Measurements from ENCODE around the gene GRIN2A. TPM values are rescaled to one million over a fixed set of nuclear protein-coding genes. Genes with fewer than 3 reads are reported as not detected.

Gene GRIN2A
- total and polyA plus RNA-seq, 2 experiments from 2014 or later: 0.05 to 1.6 TPM

DNA sequence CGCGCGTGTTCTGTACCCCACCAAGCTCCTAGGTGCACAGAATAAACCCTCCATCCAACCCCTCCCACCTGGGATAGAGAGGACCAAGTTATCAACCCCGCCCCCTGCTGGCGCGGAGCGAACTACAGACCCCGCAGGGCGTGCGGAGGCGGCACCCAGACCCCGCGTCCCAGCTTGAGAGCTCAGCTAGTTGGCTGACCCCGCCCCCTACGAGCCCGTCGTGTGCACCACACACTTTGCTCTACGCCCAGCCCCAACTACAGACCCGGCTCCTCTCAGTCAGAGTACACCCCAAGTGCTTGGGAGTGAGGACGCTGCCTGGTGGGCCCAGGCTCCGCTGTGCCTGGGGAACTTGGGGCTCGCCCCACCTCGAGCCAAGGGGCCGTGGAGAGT, 1.5 kb downstream of the GRIN2A start:
- Histone ChIP-seq H2AFZ (peak overlapping the region; percentile 56), H3K9me2 (replicated peaks; ENCODE audit: insufficient read depth) (no peaks in the 10 kb centered on the region), H3K4me2 (peak overlapping the region; percentile 91), H4K20me1 (ENCODE audit: insufficient read depth, poor library complexity, severe bottlenecking) (no peaks in the 10 kb centered on the region), H3K4me3 (no peak overlapping the region), H3K27ac (no peak overlapping the region), H3K4me1 (ENCODE audit: insufficient read depth) (peaks cover 19% of the 10 kb centered on the region), H3K79me2 (no peaks in the 10 kb centered on the region), H3K9me3 (ENCODE audit: low read depth) (no peaks in the 10 kb centered on the region), H3K36me3 (replicated peaks; ENCODE audit: insufficient read depth, low read depth) (no peaks in the 10 kb centered on the region), H3K27me3 (peaks cover 66% of the 10 kb centered on the region)
- WGBS (ENCODE audit: low lambda C conversion rate, missing lambda C conversion rate): 3% methylated on average over 23 of the region's 24 CpGs
- DNase-seq (ENCODE audit: low spot score): peak; percentile 70
- TF ChIP-seq EZH2 (IDR thresholded peaks at IDR 0.05; ENCODE audit: borderline replicate concordance): no peak
- TF ChIP-seq, protein P1, sequence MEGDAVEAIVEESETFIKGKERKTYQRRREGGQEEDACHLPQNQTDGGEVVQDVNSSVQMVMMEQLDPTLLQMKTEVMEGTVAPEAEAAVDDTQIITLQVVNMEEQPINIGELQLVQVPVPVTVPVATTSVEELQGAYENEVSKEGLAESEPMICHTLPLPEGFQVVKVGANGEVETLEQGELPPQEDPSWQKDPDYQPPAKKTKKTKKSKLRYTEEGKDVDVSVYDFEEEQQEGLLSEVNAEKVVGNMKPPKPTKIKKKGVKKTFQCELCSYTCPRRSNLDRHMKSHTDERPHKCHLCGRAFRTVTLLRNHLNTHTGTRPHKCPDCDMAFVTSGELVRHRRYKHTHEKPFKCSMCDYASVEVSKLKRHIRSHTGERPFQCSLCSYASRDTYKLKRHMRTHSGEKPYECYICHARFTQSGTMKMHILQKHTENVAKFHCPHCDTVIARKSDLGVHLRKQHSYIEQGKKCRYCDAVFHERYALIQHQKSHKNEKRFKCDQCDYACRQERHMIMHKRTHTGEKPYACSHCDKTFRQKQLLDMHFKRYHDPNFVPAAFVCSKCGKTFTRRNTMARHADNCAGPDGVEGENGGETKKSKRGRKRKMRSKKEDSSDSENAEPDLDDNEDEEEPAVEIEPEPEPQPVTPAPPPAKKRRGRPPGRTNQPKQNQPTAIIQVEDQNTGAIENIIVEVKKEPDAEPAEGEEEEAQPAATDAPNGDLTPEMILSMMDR (IDR thresholded peaks at IDR 0.05; ENCODE audit: poor library complexity): peak; percentile 54

DNA sequence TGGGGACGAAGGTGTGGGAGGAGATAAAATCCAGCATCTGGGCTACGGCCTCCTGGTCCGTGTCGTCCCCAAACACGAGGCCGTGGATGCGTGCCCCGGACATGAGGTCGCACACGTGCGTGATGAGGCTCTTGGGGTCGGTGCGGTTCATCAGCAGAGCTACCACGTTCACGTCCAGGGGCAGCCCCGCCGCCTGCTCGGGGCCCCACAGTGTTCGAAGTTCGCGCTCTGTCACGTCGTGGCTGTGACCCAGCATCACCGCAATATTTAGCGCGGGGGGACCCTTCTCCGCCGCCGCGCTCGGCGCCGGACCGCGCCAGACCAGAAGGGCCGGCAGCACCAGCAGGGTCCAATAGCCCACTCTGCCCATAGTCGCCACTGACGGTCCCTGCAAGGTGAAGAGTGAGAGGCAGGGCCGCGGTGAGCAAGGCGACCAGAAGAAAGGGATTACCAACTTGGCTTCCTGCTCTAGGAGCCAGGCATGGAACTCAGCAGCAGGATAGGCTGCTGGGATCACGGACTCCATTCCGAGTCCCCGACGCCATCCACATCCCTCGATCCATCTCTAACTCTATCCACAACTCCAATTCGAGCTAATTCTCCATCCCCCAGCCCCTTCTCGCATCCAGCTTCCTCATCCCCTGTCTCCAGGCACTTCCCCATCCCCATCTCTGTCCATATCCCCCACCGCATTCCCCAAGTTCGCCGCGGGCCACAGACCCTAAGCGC, 2.0 kb downstream of the GRIN2A start:
- TF ChIP-seq EZH2phosphoT487 (IDR thresholded peaks at IDR 0.05; ENCODE audit: low read depth, severe bottlenecking, unreplicated experiment): no peak
- TF ChIP-seq, protein P1 (IDR thresholded peaks at IDR 0.05; ENCODE audit: poor library complexity): no peak
- no peak for TF ChIP-seq EZH2 (IDR thresholded peaks at IDR 0.05; ENCODE audit: borderline replicate concordance)
- Histone ChIP-seq H3K4me2 (peak overlapping the region; percentile 91), H3K27me3 (peaks cover 61% of the 10 kb centered on the region), H3K4me3 (no peak overlapping the region), H3K9me3 (ENCODE audit: low read depth) (no peaks in the 10 kb centered on the region), H3K79me2 (no peaks in the 10 kb centered on the region), H3K36me3 (replicated peaks; ENCODE audit: insufficient read depth, low read depth) (no peaks in the 10 kb centered on the region), H3K27ac (no peak overlapping the region), H3K4me1 (ENCODE audit: insufficient read depth) (peaks cover 19% of the 10 kb centered on the region), H2AFZ (no peak overlapping the region), H4K20me1 (ENCODE audit: insufficient read depth, poor library complexity, severe bottlenecking) (no peaks in the 10 kb centered on the region), H3K9me2 (replicated peaks; ENCODE audit: insufficient read depth) (no peaks in the 10 kb centered on the region)
- no peak for DNase-seq (ENCODE audit: low spot score)
- WGBS (ENCODE audit: low lambda C conversion rate, missing lambda C conversion rate): 88% methylated on average over 49 of the region's 53 CpGs

DNA sequence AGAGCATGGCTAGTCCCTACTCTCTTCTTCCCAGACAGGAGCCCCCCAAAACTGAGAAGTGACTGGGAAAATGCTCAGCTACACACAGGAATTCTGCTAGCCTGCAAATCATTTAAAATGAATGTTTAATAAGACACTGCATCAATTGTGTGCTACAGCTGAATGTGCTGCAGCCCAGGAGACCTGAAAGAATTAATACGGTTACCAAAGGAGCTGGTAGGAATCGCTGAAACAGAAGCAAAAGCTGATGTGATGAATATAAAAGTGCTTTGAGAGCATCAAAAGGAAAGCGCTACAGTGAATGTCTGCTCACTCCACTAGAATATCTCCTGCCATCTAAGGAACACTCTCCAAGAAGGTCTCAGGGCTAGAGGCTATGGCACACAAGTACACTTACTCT, 3.7 kb downstream of the GRIN2A start:
- H3K27ac ChIP-seq: no peak overlapping the region
- H3K36me3 ChIP-seq (replicated peaks; ENCODE audit: insufficient read depth, low read depth): no peaks in the 10 kb centered on the region
- DNase-seq (ENCODE audit: low spot score): no peak
- peaks cover 45% of the 10 kb centered on the region for H3K27me3 ChIP-seq
- 93% methylated on average over 3 of the region's 3 CpGs for WGBS (ENCODE audit: low lambda C conversion rate, missing lambda C conversion rate)
- TF ChIP-seq EZH2 (IDR thresholded peaks at IDR 0.05; ENCODE audit: borderline replicate concordance) (no peak), EZH2phosphoT487 (IDR thresholded peaks at IDR 0.05; ENCODE audit: low read depth, severe bottlenecking, unreplicated experiment) (no peak)
- TF ChIP-seq, protein P1 (IDR thresholded peaks at IDR 0.05; ENCODE audit: poor library complexity): no peak
- no peak overlapping the region for H3K4me2 ChIP-seq
- H3K4me1 ChIP-seq (ENCODE audit: insufficient read depth): peaks cover 19% of the 10 kb centered on the region
- H3K79me2 ChIP-seq: no peaks in the 10 kb centered on the region
- no peaks in the 10 kb centered on the region for H3K9me3 ChIP-seq (ENCODE audit: low read depth)
- H4K20me1 ChIP-seq (ENCODE audit: insufficient read depth, poor library complexity, severe bottlenecking): no peaks in the 10 kb centered on the region
- no peak overlapping the region for H3K4me3 ChIP-seq
- no peaks in the 10 kb centered on the region for H3K9me2 ChIP-seq (replicated peaks; ENCODE audit: insufficient read depth)
- no peak overlapping the region for H2AFZ ChIP-seq

All from hepatocyte (in vitro differentiated cells).